GM18502 (cell line): ENCODE measurements around the gene IKZF3.
A peak's percentile ranks its signal among the peaks of the same experiment; 100 is the strongest.
"Not testable (repeated sequence)": the region's sequence is repeated elsewhere in the genome, so short reads cannot be mapped to it uniquely, and the experiment has no call there.

Experiments used
- ATAC-seq: cut with Tn5 transposase; IDR thresholded peaks from one replicate; pipeline ENCODE4 v1.9.1; 2021; ENCODE audit warnings: mild to moderate bottlenecking; ENCODE audit not compliant: unreplicated experiment, poor library complexity

IKZF3 gene

DNA sequence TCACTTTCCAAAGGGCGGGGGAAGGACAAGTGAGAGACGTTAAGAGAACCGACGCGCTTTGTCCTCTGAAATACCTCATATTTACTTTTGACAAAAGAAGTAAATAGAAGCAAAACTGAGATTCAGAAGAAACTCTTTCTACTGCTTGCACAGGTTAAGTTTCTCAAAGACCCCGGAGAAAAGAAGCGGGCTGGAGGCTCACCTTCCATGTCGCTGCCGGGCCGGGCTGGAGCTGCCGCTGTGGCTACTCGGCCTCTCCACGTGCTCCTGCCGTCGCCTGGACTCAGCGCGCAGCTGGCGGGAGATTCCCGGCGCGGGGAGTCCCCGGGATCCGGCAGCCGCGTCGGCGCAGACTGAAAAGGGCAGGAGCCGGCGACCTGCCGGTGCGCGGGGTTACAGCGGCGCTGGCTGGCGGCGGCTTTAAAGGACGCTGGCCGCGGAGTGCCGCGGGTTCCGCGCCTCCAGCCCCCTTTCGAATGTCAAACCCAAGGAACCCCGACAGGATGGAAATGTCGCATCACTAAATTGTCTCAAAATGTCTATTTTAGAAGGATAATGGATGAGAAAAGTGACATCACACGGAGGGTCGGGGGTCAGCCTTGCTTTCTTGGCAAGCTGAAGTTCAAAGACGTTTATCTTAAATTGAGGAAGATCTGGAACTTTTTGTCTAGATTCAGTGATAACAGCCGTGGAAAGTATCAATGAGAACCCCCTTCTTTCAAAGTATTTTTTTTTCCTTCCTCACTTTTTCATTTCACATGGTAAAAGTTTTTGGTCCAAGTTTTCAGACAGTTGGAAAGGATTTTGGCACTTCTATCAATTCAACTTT lies at the start of gene IKZF3:
Gene IKZF3, minus strand, starts transcription at position 395 of the 829 bp plus-strand sequence. Its CDS starts 186 bp downstream, at position 209.
- ATAC-seq: no peak

DNA sequence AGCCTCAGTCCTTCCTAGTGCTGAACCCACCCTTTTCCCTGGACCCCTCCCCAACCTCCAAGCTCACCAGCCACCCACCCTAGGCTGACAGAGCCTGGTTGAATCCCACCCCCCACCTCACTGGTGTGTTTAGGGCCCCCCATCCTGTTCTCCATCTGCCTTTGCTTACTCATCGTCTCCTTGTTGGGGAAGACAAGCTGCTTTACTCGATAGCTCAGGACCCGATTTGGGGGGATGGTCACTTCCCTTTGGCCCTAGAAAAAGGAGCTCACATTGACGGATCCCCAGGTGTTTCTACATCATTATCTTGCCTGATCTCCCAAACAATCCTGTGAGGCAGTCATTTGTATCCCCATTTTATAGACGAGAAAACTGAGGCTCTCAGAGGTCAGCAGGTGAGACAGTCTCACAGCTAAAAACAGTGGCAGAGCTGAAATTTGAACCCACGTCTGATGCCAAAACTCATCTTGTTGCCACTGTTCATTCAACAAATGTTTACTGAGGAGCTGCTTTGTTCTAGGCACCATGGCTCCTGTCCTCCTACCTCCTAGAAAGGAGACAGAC lies 44.8 kb upstream of the IKZF3 start:
- ATAC-seq: no peak

GRCh38 chr17:39904990-39905288 lies 40.8 kb upstream of the IKZF3 start:
- no peak for ATAC-seq

DNA sequence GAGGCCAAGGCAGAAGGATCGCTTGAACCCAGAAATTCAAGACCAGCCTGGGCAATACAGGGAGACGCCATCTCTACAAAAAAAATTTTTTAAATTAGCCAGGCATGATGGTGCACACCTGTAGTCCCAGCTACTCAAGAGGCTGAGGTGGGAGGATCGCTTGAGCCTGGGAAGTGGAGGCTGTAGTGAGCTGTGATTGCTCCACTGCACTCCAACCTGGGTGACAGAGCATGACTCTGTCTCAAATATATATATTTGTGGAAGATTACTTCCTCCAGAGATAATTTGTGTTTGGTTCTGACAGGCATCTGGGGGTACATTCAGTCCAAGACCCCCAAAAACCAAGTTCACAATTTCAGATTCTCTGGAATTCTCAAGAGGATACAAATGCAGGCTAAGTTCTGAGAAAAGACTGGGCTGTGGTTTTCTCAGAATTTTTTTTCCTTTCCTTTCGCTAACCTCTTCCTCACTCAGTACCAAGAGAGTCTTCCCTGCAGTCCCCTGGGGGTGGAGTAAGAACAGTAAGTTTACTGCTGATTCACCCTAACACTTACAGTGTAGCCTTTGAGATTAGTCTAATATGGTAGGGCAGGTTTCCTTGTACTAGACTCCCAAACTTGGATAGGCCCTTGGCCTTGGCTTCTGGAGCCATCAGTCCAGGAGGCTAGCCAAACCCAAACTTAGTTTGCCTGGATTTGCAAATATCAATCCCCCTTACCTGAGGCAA lies 39.2 kb upstream of the IKZF3 start:
- no peak for ATAC-seq

GRCh38 chr17:39902027-39902426 lies 37.9 kb upstream of the IKZF3 start:
- ATAC-seq: not testable (repeated sequence)

- no peak for ATAC-seq
Observed at GRCh38 chr17:39899215-39899614, 35.1 kb upstream of the IKZF3 start.

GRCh38 chr17:39898088-39898487 lies 34.0 kb upstream of the IKZF3 start:
- ATAC-seq: no peak

- no peak for ATAC-seq
Observed at GRCh38 chr17:39894681-39895376, 30.7 kb upstream of the IKZF3 start.

GRCh38 chr17:39889200-39889599 lies 25.1 kb upstream of the IKZF3 start:
- ATAC-seq: no peak

DNA sequence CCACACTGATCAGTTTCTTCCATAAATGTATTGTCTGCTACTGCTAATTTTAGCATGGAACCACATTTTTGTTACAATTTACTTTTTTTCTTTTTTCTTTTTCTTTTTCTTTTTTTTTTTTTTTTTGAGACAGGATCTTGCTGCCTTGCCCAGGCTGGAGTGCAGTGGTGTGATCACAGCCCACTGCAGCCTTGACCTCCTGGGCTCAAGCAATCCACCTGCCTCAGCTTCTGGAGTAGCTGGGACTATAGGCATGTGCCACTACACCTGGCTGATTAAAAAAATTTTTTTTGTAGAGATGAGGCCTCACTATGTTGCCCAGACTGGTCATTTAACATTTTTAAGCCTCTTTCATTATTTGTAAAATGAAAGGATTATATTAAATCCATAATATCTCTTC lies 23.0 kb upstream of the IKZF3 start:
- ATAC-seq: no peak

- not testable (repeated sequence) for ATAC-seq
Observed at GRCh38 chr17:39886102-39886501, 22.0 kb upstream of the IKZF3 start.

- no peak for ATAC-seq
Observed at GRCh38 chr17:39872751-39873150, 8.6 kb upstream of the IKZF3 start.

GRCh38 chr17:39871801-39872200 lies 7.7 kb upstream of the IKZF3 start:
- ATAC-seq: no peak

DNA sequence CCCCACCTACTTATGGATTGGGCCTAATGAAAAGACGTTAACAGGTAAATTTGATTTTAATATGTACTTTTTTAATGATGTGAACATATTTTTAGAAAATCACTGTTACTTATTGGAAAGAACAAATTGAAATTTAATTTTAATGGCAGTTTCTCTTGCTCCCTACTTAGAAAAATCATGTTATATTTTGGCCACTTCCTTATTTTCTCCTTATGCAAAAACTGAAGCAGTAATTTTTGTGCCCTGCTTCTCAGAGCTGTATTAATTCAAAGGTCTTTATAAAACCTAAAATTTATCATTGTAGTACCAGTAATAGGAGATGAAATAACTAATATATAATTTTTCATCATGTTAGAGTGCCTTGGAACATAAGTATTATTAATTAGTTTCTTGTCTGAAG lies 6.7 kb upstream of the IKZF3 start:
- ATAC-seq: no peak

DNA sequence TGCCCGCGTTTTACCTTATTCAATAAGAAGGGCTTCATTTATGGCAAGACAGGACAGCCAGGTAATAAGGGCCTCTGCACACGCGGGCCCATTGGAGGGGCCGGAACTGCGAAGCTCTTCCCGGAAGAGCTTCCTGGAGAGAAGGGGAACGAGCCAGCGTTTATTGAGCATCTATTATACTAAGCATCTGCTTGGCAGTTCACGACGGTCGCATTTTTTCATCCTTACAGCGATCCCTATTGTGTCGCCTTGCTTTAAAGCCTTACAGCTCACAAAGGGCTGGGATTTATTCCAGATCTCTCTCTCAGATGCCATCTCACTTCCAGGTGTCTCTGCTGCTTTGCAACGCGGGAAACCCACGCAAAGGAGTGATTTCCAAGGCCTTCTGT lies 4.4 kb upstream of the IKZF3 start:
- ATAC-seq: no peak

DNA sequence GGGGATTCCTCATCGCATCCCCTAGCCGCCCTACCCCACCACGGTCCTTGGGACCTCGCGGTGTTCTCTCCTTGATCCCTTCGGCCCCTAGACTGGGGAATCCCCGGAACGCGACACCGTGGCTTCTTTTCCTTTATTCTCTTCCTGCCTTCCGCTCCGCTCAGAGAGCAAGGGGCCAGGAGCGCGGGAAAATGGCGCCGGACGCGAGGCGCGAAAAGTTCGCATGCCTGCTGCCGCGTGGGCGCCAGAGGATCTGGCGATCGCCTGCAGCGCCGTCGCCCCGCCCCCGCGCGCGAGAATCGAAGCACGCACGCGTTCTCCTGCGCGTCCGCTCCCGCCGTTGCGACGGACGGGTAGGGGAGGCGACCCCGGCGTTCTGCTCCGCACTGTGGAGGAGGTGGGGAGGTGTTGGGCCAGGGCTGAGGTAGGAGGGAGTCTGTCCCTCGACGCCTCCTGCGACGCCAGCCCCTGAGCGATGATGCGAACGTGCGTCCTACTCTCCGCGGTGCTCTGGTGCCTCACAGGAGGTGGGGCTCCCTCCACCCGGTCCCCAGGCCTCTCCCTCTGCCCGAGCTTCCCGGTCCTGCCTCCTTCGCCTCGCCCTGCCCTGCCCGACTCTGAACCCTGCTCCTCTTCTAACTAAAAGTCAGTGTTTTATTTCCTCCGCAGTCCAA lies 3.9 kb upstream of the IKZF3 start, which contains the start of gene ZPBP2:
Gene ZPBP2, plus strand, starts transcription at position 323 of the 674 bp plus-strand sequence. Its CDS starts 153 bp downstream, at position 476.
- no peak for ATAC-seq

DNA sequence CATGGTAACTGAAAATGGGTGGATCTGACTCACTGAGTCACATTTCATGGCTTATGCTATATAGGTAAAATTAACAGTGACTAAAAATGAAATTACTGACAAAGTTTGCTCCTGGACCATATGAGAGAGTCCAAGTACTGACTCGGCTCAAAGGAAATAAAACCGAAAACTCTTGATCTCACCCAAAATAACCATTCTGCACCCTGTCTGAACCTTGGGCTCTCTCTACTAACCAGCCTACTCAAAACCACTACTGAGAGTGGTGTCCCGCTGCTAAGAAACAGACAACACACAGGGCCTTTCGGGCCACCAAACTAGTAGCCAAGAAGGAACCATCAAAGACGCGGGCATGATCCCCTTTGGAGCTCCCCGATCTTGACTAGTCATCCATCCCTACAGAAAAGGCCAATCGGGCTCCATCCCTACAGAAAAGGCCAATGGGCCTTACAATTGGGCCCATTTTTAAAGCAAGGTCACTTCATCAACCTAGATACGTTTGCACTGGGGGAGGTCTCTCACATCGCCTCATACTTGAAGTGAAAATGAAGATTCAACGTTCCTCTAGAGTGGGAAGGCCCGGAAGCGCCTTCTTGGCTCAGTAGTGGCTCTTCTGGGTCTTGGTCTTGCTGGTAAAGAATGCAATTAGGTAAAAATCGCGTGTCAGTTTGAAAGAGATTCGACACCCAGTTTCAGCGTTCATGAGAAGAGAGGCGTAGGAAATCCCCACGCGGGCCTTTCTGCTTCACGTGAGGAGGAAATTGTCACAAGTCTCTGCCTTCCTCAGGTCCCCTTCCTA lies 3.2 kb upstream of the IKZF3 start:
- ATAC-seq: peak; percentile 61

GRCh38 chr17:39866013-39866730 lies 2.1 kb upstream of the IKZF3 start:
- ATAC-seq: no peak
